Epithelial cell of esophagus (primary cell): ENCODE results near the gene SMC4.

Source experiments
- DNase-seq: peaks from one replicate; pipeline ENCODE4 v3.0.0; 2010; ENCODE audit warnings: low read depth
- H3K4me3 ChIP-seq: 2 replicates; pipeline ENCODE4 v1.5.1; 2011; ENCODE audit warnings: mild to moderate bottlenecking, low read length, control low read depth
- TF ChIP-seq, protein P1 (sequence below): IDR thresholded peaks from 2 replicates; pipeline ENCODE4 v1.5.1; 2011; ENCODE audit warnings: low read depth, mild to moderate bottlenecking, low read length, control low read depth, inconsistent platforms; ENCODE audit not compliant: insufficient read depth; ENCODE audit errors: missing control alignments

Gene SMC4

DNA sequence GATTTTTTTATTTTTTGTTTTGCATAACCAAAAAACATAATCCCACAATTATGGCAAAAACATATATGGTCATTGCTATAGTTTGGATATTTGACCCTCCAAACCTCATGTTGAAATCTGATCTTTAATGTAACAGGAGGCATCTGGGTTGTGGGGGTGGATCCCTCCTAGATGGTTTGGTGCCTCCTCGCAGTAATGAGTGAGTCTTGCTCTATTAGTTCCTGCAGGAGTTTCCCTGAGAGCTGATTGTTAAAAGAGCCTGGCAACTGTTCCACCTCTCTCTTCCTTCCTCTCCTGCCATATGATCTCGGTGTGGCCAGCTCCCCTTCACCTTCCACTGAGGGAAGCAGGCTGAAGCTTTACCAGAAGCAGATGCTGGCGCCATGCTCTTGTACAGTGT is 83.3 kb downstream of the SMC4 start:
- TF ChIP-seq, protein P1, sequence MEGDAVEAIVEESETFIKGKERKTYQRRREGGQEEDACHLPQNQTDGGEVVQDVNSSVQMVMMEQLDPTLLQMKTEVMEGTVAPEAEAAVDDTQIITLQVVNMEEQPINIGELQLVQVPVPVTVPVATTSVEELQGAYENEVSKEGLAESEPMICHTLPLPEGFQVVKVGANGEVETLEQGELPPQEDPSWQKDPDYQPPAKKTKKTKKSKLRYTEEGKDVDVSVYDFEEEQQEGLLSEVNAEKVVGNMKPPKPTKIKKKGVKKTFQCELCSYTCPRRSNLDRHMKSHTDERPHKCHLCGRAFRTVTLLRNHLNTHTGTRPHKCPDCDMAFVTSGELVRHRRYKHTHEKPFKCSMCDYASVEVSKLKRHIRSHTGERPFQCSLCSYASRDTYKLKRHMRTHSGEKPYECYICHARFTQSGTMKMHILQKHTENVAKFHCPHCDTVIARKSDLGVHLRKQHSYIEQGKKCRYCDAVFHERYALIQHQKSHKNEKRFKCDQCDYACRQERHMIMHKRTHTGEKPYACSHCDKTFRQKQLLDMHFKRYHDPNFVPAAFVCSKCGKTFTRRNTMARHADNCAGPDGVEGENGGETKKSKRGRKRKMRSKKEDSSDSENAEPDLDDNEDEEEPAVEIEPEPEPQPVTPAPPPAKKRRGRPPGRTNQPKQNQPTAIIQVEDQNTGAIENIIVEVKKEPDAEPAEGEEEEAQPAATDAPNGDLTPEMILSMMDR: no peak
- no peak for DNase-seq
- no peak overlapping the region for H3K4me3 ChIP-seq
